GM23248 (cell line): ENCODE results near the gene SYS1. TPM values are rescaled to one million over a fixed set of nuclear protein-coding genes. Genes with fewer than 3 reads are reported as not detected.

Source experiments
- DNase-seq: peaks from one replicate; pipeline ENCODE4 v3.0.0-alpha.2; 2015
- H2AFZ ChIP-seq: fragments of 200-600 bp; sonication (generic); 2 replicates; pipeline ENCODE4 v1.6.1; 2016; ENCODE audit warnings: antibody characterized with exemption
- H3F3A ChIP-seq: fragments of 200-600 bp; sonication (generic); 2 replicates; pipeline ENCODE4 v1.6.1; 2016; ENCODE audit warnings: mild to moderate bottlenecking, antibody characterized with exemption, mixed run types; ENCODE audit not compliant: insufficient read depth
- H3K27ac ChIP-seq: fragments of 200-600 bp; sonication (generic); 2 replicates; pipeline ENCODE4 v1.5.1; 2016; ENCODE audit warnings: mild to moderate bottlenecking
- H3K27me3 ChIP-seq: fragments of 200-600 bp; sonication (generic); replicated peaks from 2 replicates; pipeline ENCODE4 v1.6.1; 2016; ENCODE audit warnings: mild to moderate bottlenecking; ENCODE audit not compliant: insufficient read depth
- H3K36me3 ChIP-seq: fragments of 200-600 bp; sonication (generic); 2 replicates; pipeline ENCODE4 v1.6.1; 2016; ENCODE audit warnings: low read depth, mild to moderate bottlenecking
- H3K4me1 ChIP-seq: fragments of 200-600 bp; sonication (generic); 2 replicates; pipeline ENCODE4 v1.6.1; 2016; ENCODE audit warnings: mild to moderate bottlenecking; ENCODE audit not compliant: insufficient read depth
- H3K4me2 ChIP-seq: fragments of 200-600 bp; sonication (generic); one replicate; pipeline ENCODE4 v1.6.1; 2016; ENCODE audit warnings: mild to moderate bottlenecking; ENCODE audit not compliant: unreplicated experiment
- H3K4me3 ChIP-seq: fragments of 200-600 bp; sonication (generic); 2 replicates; pipeline ENCODE4 v1.5.1; 2016; ENCODE audit warnings: mild to moderate bottlenecking
- H3K79me2 ChIP-seq: fragments of 200-600 bp; sonication (generic); 2 replicates; pipeline ENCODE4 v1.6.1; 2016; ENCODE audit warnings: mild to moderate bottlenecking; ENCODE audit not compliant: insufficient read depth
- H3K9ac ChIP-seq: fragments of 200-600 bp; sonication (generic); 2 replicates; pipeline ENCODE4 v1.6.1; 2016; ENCODE audit warnings: mild to moderate bottlenecking
- H3K9me2 ChIP-seq: fragments of 200-600 bp; sonication (generic); 2 replicates; pipeline ENCODE4 v1.6.1; 2016; ENCODE audit warnings: mixed run types, mild to moderate bottlenecking, moderate library complexity; ENCODE audit not compliant: insufficient read depth
- H3K9me3 ChIP-seq: fragments of 200-600 bp; sonication (generic); one replicate; pipeline ENCODE4 v1.6.1; 2017; ENCODE audit warnings: low read depth
- H4K20me1 ChIP-seq: fragments of 200-600 bp; sonication (generic); 2 replicates; pipeline ENCODE4 v1.6.0; 2016; ENCODE audit not compliant: insufficient read depth
- EZH2 ChIP-seq: fragments of 200-600 bp; sonication (generic); IDR thresholded peaks from 2 replicates; pipeline ENCODE4 v1.6.1; 2018; ENCODE audit warnings: antibody characterized with exemption, mild to moderate bottlenecking; ENCODE audit not compliant: insufficient read depth, poor library complexity, severe bottlenecking
- EZH2phosphoT487 ChIP-seq: fragments of 200-600 bp; sonication (generic); IDR thresholded peaks from 2 replicates; pipeline ENCODE4 v1.6.1; 2018; ENCODE audit warnings: antibody characterized with exemption, moderate library complexity, mild to moderate bottlenecking, low read depth; ENCODE audit not compliant: insufficient read depth
- WGBS, 2 experiments: methylation state at CpG; one replicate each; pipeline ENCODE4 v1.1.6; 2015 to 2017; ENCODE audit warnings: low lambda C conversion rate in 2 of 2, low coverage in 1 of 2; ENCODE audit errors: missing lambda C conversion rate in 2 of 2; 5-methylcytosine and 5-hydroxymethylcytosine counted together
- in situ Hi-C: fragments of 300-500 bp; cut with MboI; formaldehyde crosslinking; loops from 2 replicates; pipeline ENCODE4 v1.15.0; 2020
- polyA plus RNA-seq: library from polyadenylated mRNA; unstranded; fragments of >200 nt; fragmentation: Nextera tagmentation; extraction: Ambion mirVana; gene quantifications from 2 replicates; pipeline ENCODE4 v1.2.1, GENCODE V29; 2016
- total RNA-seq: library from RNA; depleted of rRNA; stranded (reverse); fragments of >200 nt; shearing (Covaris generic); gene quantifications from 2 replicates; pipeline ENCODE4 v1.2.3, GENCODE V29; 2014; rRNA removed

The SYS1 gene
- total RNA-seq = 27.3 and 38.7 TPM in 2 replicates
- polyA plus RNA-seq = 24.6 and 27.1 TPM in 2 replicates

DNA sequence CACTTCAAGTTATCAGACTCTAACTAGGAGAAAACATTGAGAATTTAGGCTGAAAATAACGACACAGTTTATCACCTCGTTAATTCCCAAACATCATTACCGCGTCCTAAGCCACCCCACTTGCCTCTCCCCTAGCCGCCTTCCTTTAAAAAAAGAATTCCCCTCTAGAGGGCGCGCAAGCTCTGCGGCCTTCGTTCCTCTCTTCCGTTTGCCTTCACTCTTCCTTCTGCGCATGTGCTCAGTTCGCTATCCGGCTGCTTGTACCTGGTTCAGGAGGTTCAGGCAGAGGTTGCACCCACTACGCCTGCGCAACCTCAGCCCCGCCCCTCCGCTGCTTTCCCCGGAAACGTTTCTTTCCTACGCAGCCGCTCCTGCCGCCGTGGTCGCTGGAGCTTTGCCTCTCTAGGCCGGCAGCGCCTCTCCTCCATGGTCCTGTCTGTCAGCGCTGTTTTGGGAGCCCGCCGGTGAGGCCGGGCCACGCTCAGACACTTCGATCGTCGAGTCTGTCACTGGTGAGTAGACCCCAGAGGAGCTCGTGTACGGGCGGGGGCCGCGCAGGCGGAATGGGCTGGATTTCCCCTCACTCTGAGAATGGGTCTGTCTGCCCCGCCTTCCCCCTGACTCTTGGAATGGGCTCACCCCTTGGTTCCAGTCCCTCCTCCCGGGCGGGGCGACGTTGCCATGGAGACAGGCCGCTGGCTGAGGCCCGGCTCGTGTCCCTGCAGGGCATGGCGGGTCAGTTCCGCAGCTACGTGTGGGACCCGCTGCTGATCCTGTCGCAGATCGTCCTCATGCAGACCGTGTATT, at the start of gene SYS1:
SYS1 (plus strand) TSS at position 353 of the 807 bp plus-strand sequence; CDS start at position 729, 376 bp downstream.
- H3K4me3 ChIP-seq = peak within 1 kb of the TSS; percentile 93
- 1% methylated on average over 51 to 55 of the region's 55 CpGs for WGBS, 2 experiments
- in situ Hi-C loops = no loop called here
- peaks cover 10% of the 10 kb centered on the region; the same call in 1 of the 2 replicates for H3K36me3 ChIP-seq
- H3K9ac ChIP-seq = peak within 1 kb of the TSS; percentile 96
- no peaks in the 10 kb centered on the region for H3K27me3 ChIP-seq
- peaks cover 24% of the 10 kb centered on the region for H3F3A ChIP-seq
- peak; percentile 97 for DNase-seq
- peaks cover 37% of the 10 kb centered on the region for H3K79me2 ChIP-seq
- peaks cover 23% of the 10 kb centered on the region for H3K4me1 ChIP-seq
- TF ChIP-seq EZH2phosphoT487 = no peak
- no peak for TF ChIP-seq EZH2
- peak within 1 kb of the TSS; percentile 94 for H3K27ac ChIP-seq
- peak within 1 kb of the TSS; percentile 93 for H2AFZ ChIP-seq
- H4K20me1 ChIP-seq = no peaks in the 10 kb centered on the region
- H3K9me2 ChIP-seq = no peaks in the 10 kb centered on the region
- peak within 1 kb of the TSS; percentile 92 for H3K4me2 ChIP-seq
- no peaks in the 10 kb centered on the region for H3K9me3 ChIP-seq

DNA sequence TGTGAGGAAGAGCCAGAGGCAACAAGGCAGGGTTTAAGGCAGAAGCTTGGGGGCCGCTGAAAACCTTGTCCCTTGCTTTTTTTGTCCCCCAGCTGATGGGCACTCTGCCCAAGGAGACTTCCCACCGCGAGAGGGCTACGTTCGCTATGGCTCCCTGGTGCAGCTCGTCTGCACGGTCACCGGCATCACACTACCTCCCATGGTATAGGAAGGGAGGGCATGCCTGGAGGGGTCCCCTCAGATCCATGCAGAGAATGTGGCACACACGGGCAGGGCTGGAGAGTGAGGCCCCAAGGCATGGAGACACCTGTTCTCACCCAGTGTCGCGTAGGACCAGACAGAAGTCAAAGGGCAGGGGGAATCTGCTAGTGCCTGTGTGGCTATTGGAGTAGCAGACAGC, 49.0 kb upstream of the SYS1 start:
- no peak for TF ChIP-seq EZH2phosphoT487
- 68 to 71% methylated on average over 9 to 11 of the region's 11 CpGs for WGBS, 2 experiments

DNA sequence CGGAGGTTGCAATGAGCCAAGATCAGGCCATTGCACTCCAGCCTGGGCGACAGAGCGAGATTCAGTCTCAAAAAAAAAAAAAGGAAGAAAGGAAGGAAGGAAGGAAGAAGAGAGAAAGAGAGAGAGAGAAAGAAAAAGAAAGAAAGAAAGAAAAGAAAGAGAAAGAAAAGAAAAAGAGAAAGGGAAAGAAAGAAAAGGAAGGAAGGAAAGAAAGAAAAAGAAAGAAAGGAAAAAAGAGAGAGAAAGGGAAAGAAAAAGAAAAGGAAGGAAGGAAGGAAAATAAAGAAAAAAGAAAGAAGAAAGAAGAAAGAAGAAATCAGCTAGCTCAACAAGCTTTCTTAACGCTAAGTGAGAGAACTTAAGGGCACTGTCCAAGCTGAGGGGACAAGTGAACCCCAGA, 47.3 kb upstream of the SYS1 start:
- no peak overlapping the region for H3K9ac ChIP-seq
- no peaks in the 10 kb centered on the region for H3K9me3 ChIP-seq
- no peak overlapping the region for H3K27ac ChIP-seq
- H3K4me2 ChIP-seq = no peak overlapping the region
- H4K20me1 ChIP-seq = no peaks in the 10 kb centered on the region
- no peaks in the 10 kb centered on the region for H3K36me3 ChIP-seq
- no peak overlapping the region for H2AFZ ChIP-seq
- peaks cover 5% of the 10 kb centered on the region; the same call in 1 of the 2 replicates for H3K27me3 ChIP-seq
- no peaks in the 10 kb centered on the region for H3K9me2 ChIP-seq
- no peak for DNase-seq
- no peaks in the 10 kb centered on the region for H3K79me2 ChIP-seq
- H3K4me1 ChIP-seq = no peaks in the 10 kb centered on the region
- no peak overlapping the region for H3K4me3 ChIP-seq
- H3F3A ChIP-seq = no peaks in the 10 kb centered on the region
- 67 to 90% methylated on average over 4 of the region's 4 CpGs for WGBS, 2 experiments
- in situ Hi-C loops = no loop called here
- TF ChIP-seq EZH2phosphoT487 = no peak
- no peak for TF ChIP-seq EZH2

More for the DNA sequence above, 49.0 kb upstream of the SYS1 start:
- Histone ChIP-seq H3K9ac (no peak overlapping the region), H3K4me1 (no peaks in the 10 kb centered on the region), H3K79me2 (no peaks in the 10 kb centered on the region), H3K27ac (no peak overlapping the region), H2AFZ (no peak overlapping the region), H3K4me3 (no peak overlapping the region), H3K9me2 (no peaks in the 10 kb centered on the region), H3F3A (no peaks in the 10 kb centered on the region), H3K27me3 (peaks cover 5% of the 10 kb centered on the region; the same call in 1 of the 2 replicates), H3K9me3 (no peaks in the 10 kb centered on the region), H3K4me2 (no peak overlapping the region), H3K36me3 (no peaks in the 10 kb centered on the region), H4K20me1 (no peaks in the 10 kb centered on the region)
- in situ Hi-C loops = no loop called here
- DNase-seq = no peak

DNA sequence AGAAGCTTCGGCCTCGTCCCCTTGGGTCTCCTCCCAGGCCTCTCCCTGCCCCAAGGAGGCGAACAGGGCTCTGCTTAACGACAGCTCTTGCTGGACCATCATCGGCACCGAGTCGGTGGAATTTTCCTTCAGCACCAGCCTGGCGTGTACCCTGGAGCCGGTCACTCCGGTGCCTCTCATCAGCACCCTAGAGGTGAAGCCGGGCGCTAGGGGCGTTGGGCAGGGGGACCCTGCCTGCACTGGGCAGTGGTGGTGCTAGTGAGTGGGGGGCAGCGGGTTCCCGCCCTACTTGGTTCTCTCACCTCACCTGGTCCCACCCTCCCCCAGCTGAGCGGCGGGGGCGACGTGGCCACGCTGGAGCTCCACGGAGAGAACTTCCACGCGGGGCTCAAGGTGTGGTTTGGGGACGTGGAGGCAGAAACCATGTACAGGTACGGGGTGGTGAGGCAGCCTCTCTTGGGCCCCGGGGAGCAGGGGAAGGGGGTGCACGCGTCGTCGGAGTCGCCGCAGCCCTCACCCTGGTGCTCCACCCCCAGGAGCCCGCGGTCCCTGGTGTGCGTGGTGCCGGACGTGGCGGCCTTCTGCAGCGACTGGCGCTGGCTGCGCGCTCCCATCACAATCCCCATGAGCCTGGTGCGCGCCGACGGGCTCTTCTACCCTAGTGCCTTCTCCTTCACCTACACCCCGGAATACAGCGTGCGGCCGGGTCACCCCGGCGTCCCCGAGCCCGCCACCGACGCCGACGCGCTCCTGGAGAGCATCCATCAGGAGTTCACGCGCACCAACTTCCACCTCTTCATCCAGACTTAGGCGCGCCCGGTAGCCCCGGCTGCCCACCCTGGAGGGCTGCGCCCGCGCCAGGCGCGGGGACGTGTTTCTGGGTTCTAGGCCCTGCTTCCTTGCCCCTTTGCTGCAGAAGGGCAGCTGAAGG, 46.5 kb upstream of the SYS1 start:
- H3K9me3 ChIP-seq = no peaks in the 10 kb centered on the region
- H3K4me3 ChIP-seq = no peak overlapping the region
- no peak overlapping the region for H2AFZ ChIP-seq
- no peak overlapping the region for H3K9ac ChIP-seq
- peaks cover 5% of the 10 kb centered on the region; the same call in 1 of the 2 replicates for H3K27me3 ChIP-seq
- H3K27ac ChIP-seq = no peak overlapping the region
- H3K79me2 ChIP-seq = no peaks in the 10 kb centered on the region
- in situ Hi-C loops = no loop called here
- H3K4me2 ChIP-seq = no peak overlapping the region
- H4K20me1 ChIP-seq = no peaks in the 10 kb centered on the region
- no peak for DNase-seq
- no peaks in the 10 kb centered on the region for H3K36me3 ChIP-seq
- no peaks in the 10 kb centered on the region for H3K9me2 ChIP-seq
- H3K4me1 ChIP-seq = no peaks in the 10 kb centered on the region
- TF ChIP-seq EZH2 (no peak), EZH2phosphoT487 (no peak)
- H3F3A ChIP-seq = no peaks in the 10 kb centered on the region
- 29 to 35% methylated on average over 54 to 66 of the region's 71 CpGs for WGBS, 2 experiments
